ENCODE results near the gene CCNO. TPM values are rescaled to one million over a fixed set of nuclear protein-coding genes. Genes with fewer than 3 reads are reported as not detected.

The CCNO gene
- total RNA-seq, 1 donor from 2014 or later, result 0.43 TPM

DNA sequence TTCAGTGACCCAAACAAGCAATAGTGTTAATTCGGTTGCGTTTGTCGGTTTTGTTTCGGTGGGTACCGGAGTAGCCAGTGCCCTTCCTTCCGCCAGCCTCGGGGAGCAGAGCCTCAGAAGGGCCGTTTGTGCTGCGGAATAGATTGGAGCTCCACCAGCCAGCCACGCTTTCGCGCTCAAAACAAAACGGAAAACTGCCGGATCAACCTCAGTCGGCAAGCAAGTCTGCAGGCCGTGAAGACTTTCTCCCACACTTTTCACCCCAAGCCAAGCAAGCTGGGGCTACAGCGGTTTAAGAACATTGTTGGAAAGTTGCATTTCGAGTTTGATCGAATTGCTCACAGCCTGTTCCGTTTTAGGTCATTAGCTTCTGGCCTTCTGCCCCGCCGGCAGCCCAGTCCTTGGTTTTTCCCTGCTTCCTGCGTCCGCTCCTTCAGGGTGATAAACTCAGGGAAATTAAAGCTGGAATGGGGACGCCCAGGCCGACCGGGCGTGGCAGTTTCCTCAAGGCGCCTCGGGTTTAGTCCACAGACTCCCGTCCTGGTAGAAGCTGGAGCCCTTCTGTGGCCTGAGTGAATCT is 803 bp upstream of the CCNO start:
- peak overlapping the region; percentile 61 for H2AFZ ChIP-seq (ENCODE audit: low read depth, low read length)
- H3K4me3 ChIP-seq (ENCODE audit: insufficient read depth, low read depth, low read length), result peak overlapping the region; percentile 54
- no peaks in the 10 kb centered on the region for H3K79me2 ChIP-seq (ENCODE audit: insufficient read depth, low read length)
- H3K4me1 ChIP-seq (ENCODE audit: insufficient read depth, low read length), result peaks cover 31% of the 10 kb centered on the region
- H3K36me3 Mint-ChIP-seq (ENCODE audit: low read depth, unreplicated experiment), result no peaks in the 10 kb centered on the region
- H3K4me2 ChIP-seq (ENCODE audit: low read length), result peak overlapping the region; percentile 97
- peaks cover 6% of the 10 kb centered on the region for H4K20me1 ChIP-seq (ENCODE audit: insufficient read depth, low read length)
- FAIRE-seq, result no peak
- TF ChIP-seq, protein P1, sequence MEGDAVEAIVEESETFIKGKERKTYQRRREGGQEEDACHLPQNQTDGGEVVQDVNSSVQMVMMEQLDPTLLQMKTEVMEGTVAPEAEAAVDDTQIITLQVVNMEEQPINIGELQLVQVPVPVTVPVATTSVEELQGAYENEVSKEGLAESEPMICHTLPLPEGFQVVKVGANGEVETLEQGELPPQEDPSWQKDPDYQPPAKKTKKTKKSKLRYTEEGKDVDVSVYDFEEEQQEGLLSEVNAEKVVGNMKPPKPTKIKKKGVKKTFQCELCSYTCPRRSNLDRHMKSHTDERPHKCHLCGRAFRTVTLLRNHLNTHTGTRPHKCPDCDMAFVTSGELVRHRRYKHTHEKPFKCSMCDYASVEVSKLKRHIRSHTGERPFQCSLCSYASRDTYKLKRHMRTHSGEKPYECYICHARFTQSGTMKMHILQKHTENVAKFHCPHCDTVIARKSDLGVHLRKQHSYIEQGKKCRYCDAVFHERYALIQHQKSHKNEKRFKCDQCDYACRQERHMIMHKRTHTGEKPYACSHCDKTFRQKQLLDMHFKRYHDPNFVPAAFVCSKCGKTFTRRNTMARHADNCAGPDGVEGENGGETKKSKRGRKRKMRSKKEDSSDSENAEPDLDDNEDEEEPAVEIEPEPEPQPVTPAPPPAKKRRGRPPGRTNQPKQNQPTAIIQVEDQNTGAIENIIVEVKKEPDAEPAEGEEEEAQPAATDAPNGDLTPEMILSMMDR (IDR thresholded peaks at IDR 0.05; ENCODE audit: insufficient read depth, low read depth, low read length), result no peak
- TF ChIP-seq EZH2 (IDR thresholded peaks at IDR 0.05; ENCODE audit: insufficient read depth, low read length), result no peak
- H3K9ac ChIP-seq (ENCODE audit: low read length), result peak overlapping the region; percentile 28
- H3K27me3 Mint-ChIP-seq (ENCODE audit: low read depth, unreplicated experiment), result peaks cover 56% of the 10 kb centered on the region
- peaks cover 8% of the 10 kb centered on the region for H3K9me3 Mint-ChIP-seq (ENCODE audit: unreplicated experiment)
- peaks cover 62% of the 10 kb centered on the region for H3K27me3 ChIP-seq (ENCODE audit: insufficient read depth, low read length)
- H3K36me3 ChIP-seq (ENCODE audit: insufficient read depth, low read length), result no peaks in the 10 kb centered on the region
- no peaks in the 10 kb centered on the region for H3K9me3 ChIP-seq (ENCODE audit: insufficient read depth, low read depth, low read length)
- DNase-seq (ENCODE audit: low read depth), result no peak
- H3K4me1 Mint-ChIP-seq (ENCODE audit: low read depth, unreplicated experiment), result no peaks in the 10 kb centered on the region
- H3K27ac Mint-ChIP-seq (ENCODE audit: unreplicated experiment), result peak overlapping the region; percentile 80
- H3K4me3 Mint-ChIP-seq (ENCODE audit: unreplicated experiment), result peak overlapping the region; percentile 88
- no peak overlapping the region for H3K27ac ChIP-seq (ENCODE audit: low read depth, low read length)

DNA sequence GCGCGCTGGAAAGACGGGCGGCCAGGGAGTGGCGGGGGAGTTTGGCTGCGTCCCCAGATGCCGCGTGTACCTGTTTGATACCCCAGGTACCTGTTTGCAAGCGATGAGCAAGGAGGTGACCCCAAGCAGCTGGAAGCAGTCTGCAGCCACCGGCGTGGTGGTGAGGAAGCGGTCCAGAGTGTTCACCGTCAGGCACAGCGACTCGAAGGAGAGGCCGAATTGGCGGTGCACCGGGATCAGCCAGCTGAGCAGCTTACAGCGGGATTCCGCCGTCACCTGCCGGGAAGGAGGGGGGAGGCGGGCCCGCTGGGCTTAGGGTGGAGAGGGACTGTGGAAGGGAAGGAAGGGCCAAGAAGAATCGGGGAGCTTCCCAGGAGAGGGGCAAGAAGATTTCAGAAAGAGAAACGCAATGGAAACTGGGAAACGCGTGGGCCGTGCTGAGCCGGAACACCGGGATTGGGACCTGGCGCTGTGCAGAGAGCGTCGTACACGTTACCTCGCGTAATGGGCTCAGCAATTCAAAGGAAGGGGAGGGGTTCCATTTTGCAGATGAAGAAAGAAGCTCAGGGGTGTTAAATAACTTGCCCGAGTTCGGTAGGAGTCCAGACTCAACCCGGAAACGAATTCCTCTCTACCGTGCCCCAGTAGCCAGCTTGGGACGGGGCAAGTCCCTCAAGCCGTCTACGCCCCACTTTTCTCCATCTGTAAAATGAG is 980 bp downstream of the CCNO start:
- Histone ChIP-seq H3K4me3 (ENCODE audit: insufficient read depth, low read depth, low read length) (peak overlapping the region; percentile 54), H3K27ac (ENCODE audit: low read depth, low read length) (no peak overlapping the region), H2AFZ (ENCODE audit: low read depth, low read length) (peak overlapping the region; percentile 61), H3K9ac (ENCODE audit: low read length) (no peak overlapping the region), H3K79me2 (ENCODE audit: insufficient read depth, low read length) (no peaks in the 10 kb centered on the region), H3K4me2 (ENCODE audit: low read length) (peak overlapping the region; percentile 97), H3K36me3 (ENCODE audit: insufficient read depth, low read length) (no peaks in the 10 kb centered on the region), H3K4me1 (ENCODE audit: insufficient read depth, low read length) (peaks cover 31% of the 10 kb centered on the region), H3K27me3 (ENCODE audit: insufficient read depth, low read length) (peaks cover 74% of the 10 kb centered on the region), H4K20me1 (ENCODE audit: insufficient read depth, low read length) (peaks cover 13% of the 10 kb centered on the region), H3K9me3 (ENCODE audit: insufficient read depth, low read depth, low read length) (no peaks in the 10 kb centered on the region)
- Mint-ChIP-seq H3K36me3 (ENCODE audit: low read depth, unreplicated experiment) (peaks cover 2% of the 10 kb centered on the region), H3K27me3 (ENCODE audit: low read depth, unreplicated experiment) (peaks cover 68% of the 10 kb centered on the region), H3K27ac (ENCODE audit: unreplicated experiment) (peak overlapping the region; percentile 83), H3K4me3 (ENCODE audit: unreplicated experiment) (peak overlapping the region; percentile 87), H3K9me3 (ENCODE audit: unreplicated experiment) (peaks cover 11% of the 10 kb centered on the region), H3K4me1 (ENCODE audit: low read depth, unreplicated experiment) (peaks cover 2% of the 10 kb centered on the region)
- DNase-seq (ENCODE audit: low read depth) (no peak), FAIRE-seq (no peak)
- TF ChIP-seq, protein P1 (IDR thresholded peaks at IDR 0.05; ENCODE audit: insufficient read depth, low read depth, low read length), result no peak
- peak; percentile 82 for TF ChIP-seq EZH2 (IDR thresholded peaks at IDR 0.05; ENCODE audit: insufficient read depth, low read length)

GRCh38 chr5:55231919-55232270 is 1.5 kb downstream of the CCNO start:
- DNase-seq (ENCODE audit: low read depth), result no peak
- Histone ChIP-seq H3K4me1 (ENCODE audit: insufficient read depth, low read length) (peaks cover 31% of the 10 kb centered on the region), H3K9ac (ENCODE audit: low read length) (no peak overlapping the region), H3K27ac (ENCODE audit: low read depth, low read length) (no peak overlapping the region), H3K27me3 (ENCODE audit: insufficient read depth, low read length) (peaks cover 71% of the 10 kb centered on the region), H4K20me1 (ENCODE audit: insufficient read depth, low read length) (peaks cover 13% of the 10 kb centered on the region), H3K79me2 (ENCODE audit: insufficient read depth, low read length) (no peaks in the 10 kb centered on the region), H3K36me3 (ENCODE audit: insufficient read depth, low read length) (no peaks in the 10 kb centered on the region), H2AFZ (ENCODE audit: low read depth, low read length) (no peak overlapping the region), H3K9me3 (ENCODE audit: insufficient read depth, low read depth, low read length) (no peaks in the 10 kb centered on the region), H3K4me2 (ENCODE audit: low read length) (peak overlapping the region; percentile 97), H3K4me3 (ENCODE audit: insufficient read depth, low read depth, low read length) (no peak overlapping the region)
- FAIRE-seq, result no peak
- H3K4me1 Mint-ChIP-seq (ENCODE audit: low read depth, unreplicated experiment), result peaks cover 2% of the 10 kb centered on the region
- H3K4me3 Mint-ChIP-seq (ENCODE audit: unreplicated experiment), result peak overlapping the region; percentile 87
- peak overlapping the region; percentile 75 for H3K27ac Mint-ChIP-seq (ENCODE audit: unreplicated experiment)
- peaks cover 11% of the 10 kb centered on the region for H3K9me3 Mint-ChIP-seq (ENCODE audit: unreplicated experiment)
- H3K36me3 Mint-ChIP-seq (ENCODE audit: low read depth, unreplicated experiment), result peaks cover 2% of the 10 kb centered on the region
- peaks cover 67% of the 10 kb centered on the region for H3K27me3 Mint-ChIP-seq (ENCODE audit: low read depth, unreplicated experiment)
- no peak for TF ChIP-seq EZH2 (IDR thresholded peaks at IDR 0.05; ENCODE audit: insufficient read depth, low read length)
- TF ChIP-seq, protein P1 (IDR thresholded peaks at IDR 0.05; ENCODE audit: insufficient read depth, low read depth, low read length), result no peak

All from astrocyte (in vitro differentiated cells and primary cell).